GM21723 (cell line): ENCODE data around the gene WNT1.

Experiments used
- ATAC-seq: cut with Tn5 transposase; IDR thresholded peaks from one replicate; pipeline ENCODE4 v1.9.1; 2021; ENCODE audit warnings: mild to moderate bottlenecking, moderate library complexity; ENCODE audit not compliant: unreplicated experiment

The WNT1 gene

GRCh38 chr12:49026678-49027480 is 48.8 kb downstream of the WNT1 start:
- no peak for ATAC-seq

GRCh38 chr12:49027846-49028555 is 49.9 kb downstream of the WNT1 start:
- no peak for ATAC-seq

- ATAC-seq, result no peak
These were observed 50.6 kb downstream of the WNT1 start for GRCh38 chr12:49028666-49029275.

GRCh38 chr12:49030119-49030518 is 52.0 kb downstream of the WNT1 start:
- no peak for ATAC-seq

GRCh38 chr12:49030714-49031572 is 52.8 kb downstream of the WNT1 start:
- ATAC-seq, result no peak

- no peak for ATAC-seq
These were observed 53.5 kb downstream of the WNT1 start for GRCh38 chr12:49031573-49032161.
